ENCODE measurements around the gene ANKRD30B.
A peak's percentile ranks its signal among the peaks of the same experiment; 100 is the strongest.
"Not testable (repeated sequence)": the region's sequence is repeated elsewhere in the genome, so short reads cannot be mapped to it uniquely, and the experiment has no call there.

Gene ANKRD30B, protein sequence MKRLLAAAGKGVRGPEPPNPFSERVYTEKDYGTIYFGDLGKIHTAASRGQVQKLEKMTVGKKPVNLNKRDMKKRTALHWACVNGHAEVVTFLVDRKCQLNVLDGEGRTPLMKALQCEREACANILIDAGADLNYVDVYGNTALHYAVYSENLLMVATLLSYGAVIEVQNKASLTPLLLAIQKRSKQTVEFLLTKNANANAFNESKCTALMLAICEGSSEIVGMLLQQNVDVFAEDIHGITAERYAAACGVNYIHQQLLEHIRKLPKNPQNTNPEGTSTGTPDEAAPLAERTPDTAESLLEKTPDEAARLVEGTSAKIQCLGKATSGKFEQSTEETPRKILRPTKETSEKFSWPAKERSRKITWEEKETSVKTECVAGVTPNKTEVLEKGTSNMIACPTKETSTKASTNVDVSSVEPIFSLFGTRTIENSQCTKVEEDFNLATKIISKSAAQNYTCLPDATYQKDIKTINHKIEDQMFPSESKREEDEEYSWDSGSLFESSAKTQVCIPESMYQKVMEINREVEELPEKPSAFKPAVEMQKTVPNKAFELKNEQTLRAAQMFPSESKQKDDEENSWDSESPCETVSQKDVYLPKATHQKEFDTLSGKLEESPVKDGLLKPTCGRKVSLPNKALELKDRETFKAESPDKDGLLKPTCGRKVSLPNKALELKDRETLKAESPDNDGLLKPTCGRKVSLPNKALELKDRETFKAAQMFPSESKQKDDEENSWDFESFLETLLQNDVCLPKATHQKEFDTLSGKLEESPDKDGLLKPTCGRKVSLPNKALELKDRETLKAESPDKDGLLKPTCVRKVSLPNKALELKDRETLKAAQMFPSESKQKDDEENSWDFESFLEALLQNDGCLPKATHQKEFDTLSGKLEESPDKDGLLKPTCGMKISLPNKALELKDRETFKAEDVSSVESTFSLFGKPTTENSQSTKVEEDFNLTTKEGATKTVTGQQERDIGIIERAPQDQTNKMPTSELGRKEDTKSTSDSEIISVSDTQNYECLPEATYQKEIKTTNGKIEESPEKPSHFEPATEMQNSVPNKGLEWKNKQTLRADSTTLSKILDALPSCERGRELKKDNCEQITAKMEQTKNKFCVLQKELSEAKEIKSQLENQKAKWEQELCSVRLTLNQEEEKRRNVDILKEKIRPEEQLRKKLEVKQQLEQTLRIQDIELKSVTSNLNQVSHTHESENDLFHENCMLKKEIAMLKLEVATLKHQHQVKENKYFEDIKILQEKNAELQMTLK (N-terminal part only)

DNA sequence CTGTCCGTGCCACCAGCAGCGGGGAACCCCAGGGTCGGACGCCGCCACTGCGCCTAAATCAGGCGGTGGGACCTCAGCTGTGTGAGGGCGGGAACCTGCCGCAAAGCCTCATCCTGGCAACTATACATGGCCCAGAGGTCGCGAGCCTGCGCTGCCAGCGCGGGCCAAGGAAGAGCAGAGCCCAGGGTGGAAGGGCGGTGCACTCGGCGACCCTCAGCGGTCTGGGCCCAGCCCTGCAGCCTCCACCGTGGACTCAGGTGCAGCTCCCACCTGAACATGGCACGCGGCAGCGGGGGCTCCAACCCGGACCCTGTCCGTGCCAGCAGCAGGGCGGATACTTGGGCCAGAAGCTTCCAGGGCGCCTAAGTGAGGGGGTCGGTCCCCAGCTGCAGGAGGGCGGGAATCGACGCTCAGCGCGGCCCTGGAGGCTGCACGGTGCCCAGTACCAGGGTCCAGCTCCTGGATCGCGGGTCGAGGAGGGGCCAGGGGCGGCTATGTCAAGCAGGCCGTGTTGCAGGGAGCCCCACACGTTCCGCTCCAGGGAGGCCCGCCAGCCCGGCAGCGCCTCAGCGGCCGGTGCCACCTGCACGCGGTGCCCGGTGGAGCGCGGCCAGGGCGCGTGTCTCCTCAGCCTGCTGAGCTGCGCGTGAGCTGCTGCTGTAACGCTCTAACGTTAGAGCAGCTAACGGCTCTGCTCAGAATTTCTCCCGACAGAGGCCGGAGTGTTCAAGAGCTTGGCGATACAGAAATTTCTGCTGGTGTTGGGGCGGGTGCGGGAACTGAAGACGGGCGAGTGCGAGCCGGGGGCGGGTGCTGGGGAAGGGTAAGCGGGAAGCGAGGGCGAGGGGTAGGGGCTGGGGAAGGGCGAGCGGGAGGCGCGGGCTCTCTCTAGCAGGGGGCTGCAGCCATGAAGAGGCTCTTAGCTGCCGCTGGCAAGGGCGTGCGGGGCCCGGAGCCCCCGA, at the start of gene ANKRD30B:
ANKRD30B (plus strand) TSS at position 660 of the 962 bp plus-strand sequence; CDS start at position 908, 248 bp downstream.
- Histone ChIP-seq H3K4me3 (ENCODE audit: low read depth, low read length) (peak within 1 kb of the TSS; percentile 16; the same call in 1 of the 2 replicates), H3K27me3 (ENCODE audit: control insufficient read depth, insufficient read depth, low read length) (peaks cover 13% of the 10 kb centered on the region; the same call in 1 of the 2 replicates), H3K4me1 (ENCODE audit: control insufficient read depth, insufficient read depth, low read length) (no peaks in the 10 kb centered on the region), H3K27ac (ENCODE audit: low read depth, low read length) (no peak within 1 kb of the TSS), H3K9ac (ENCODE audit: low read length) (no peak within 1 kb of the TSS), H3K9me3 (ENCODE audit: control insufficient read depth, insufficient read depth, low read depth, low read length) (peaks cover 19% of the 10 kb centered on the region; the same call in 1 of the 2 replicates), H3K36me3 (ENCODE audit: control insufficient read depth, insufficient read depth, low read length) (no peaks in the 10 kb centered on the region)

- H3K4me3 ChIP-seq (ENCODE audit: low read depth, low read length); H3K9ac ChIP-seq (ENCODE audit: low read length); H3K9me3 ChIP-seq (ENCODE audit: control insufficient read depth, insufficient read depth, low read depth, low read length); H3K4me1 ChIP-seq (ENCODE audit: control insufficient read depth, insufficient read depth, low read length); H3K27me3 ChIP-seq (ENCODE audit: control insufficient read depth, insufficient read depth, low read length); H3K36me3 ChIP-seq (ENCODE audit: control insufficient read depth, insufficient read depth, low read length); H3K27ac ChIP-seq (ENCODE audit: low read depth, low read length): not testable (repeated sequence)
Observed at GRCh38 chr18:14701286-14702040, 46.5 kb upstream of the ANKRD30B start.

DNA sequence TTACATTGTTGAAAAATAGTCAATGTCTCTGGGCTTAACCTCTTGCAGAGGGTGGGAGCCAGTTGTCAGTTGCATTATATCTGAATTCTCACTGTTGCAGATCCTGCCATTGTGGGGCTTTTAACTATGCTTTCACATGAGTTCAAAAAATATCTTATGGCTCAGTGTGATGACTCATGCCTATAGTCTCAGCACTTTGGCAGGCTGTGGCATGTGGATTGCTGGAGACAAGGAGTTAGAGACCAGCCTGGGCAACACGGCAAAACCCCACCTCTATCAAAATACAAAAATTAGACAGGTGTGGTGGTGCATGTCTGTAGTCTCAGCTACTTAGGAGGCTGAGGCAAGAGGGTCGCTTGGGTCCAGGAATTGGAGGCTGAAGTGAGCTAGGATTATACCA, 38.2 kb upstream of the ANKRD30B start:
- H3K27me3 ChIP-seq (ENCODE audit: control insufficient read depth, insufficient read depth, low read length); H3K4me3 ChIP-seq (ENCODE audit: low read depth, low read length); H3K9ac ChIP-seq (ENCODE audit: low read length); H3K4me1 ChIP-seq (ENCODE audit: control insufficient read depth, insufficient read depth, low read length); H3K27ac ChIP-seq (ENCODE audit: low read depth, low read length); H3K36me3 ChIP-seq (ENCODE audit: control insufficient read depth, insufficient read depth, low read length): not testable (repeated sequence)
- peaks cover 12% of the 10 kb centered on the region; the same call in 1 of the 2 replicates for H3K9me3 ChIP-seq (ENCODE audit: control insufficient read depth, insufficient read depth, low read depth, low read length)

DNA sequence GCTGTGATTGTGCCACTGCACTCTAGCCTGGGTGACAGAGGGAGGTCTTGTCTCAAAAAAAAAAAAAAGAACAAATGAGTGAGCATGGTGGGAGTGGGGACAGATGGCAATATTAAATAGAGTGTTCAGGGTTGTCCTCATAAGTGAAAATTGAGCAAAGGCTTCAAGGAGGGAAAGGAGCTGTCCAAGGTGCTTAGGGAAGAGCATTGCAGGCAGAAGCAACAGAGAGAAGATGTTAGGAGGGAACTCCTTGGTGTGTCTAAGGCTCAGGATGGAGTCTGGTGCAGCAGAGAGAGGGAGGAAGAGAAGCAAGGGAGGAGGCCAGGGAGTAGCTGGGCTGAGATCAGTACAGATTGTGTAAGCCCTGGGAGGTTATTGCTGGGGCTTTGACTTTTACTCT, 26.4 kb upstream of the ANKRD30B start:
- H3K9me3 ChIP-seq (ENCODE audit: control insufficient read depth, insufficient read depth, low read depth, low read length); H3K4me1 ChIP-seq (ENCODE audit: control insufficient read depth, insufficient read depth, low read length); H3K27ac ChIP-seq (ENCODE audit: low read depth, low read length); H3K9ac ChIP-seq (ENCODE audit: low read length); H3K27me3 ChIP-seq (ENCODE audit: control insufficient read depth, insufficient read depth, low read length); H3K36me3 ChIP-seq (ENCODE audit: control insufficient read depth, insufficient read depth, low read length); H3K4me3 ChIP-seq (ENCODE audit: low read depth, low read length): not testable (repeated sequence)

DNA sequence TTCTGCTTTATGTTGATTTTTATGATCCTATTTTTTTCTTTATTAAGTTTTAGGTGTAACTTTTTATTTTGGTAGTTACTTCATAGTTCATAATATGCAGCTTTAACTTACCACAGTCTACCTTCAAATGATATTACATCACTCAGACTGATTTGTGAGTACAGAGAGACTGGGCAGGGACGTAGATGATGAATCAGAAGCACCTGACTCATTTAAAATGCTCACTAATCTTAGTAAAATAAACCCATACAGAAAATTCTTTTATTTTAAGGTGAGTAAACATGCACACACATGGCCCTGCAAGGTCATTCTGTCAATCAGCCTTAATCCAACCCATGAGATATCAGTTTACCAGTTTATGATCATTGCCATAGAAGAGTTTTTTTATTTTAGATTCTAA, 8.9 kb upstream of the ANKRD30B start:
- H3K27ac ChIP-seq (ENCODE audit: low read depth, low read length): not testable (repeated sequence)

GRCh38 chr18:14746897-14747296, 1.1 kb upstream of the ANKRD30B start:
- H3K36me3 ChIP-seq (ENCODE audit: control insufficient read depth, insufficient read depth, low read length): no peaks in the 10 kb centered on the region
- H3K4me3 ChIP-seq (ENCODE audit: low read depth, low read length): no peak overlapping the region
- H3K27me3 ChIP-seq (ENCODE audit: control insufficient read depth, insufficient read depth, low read length): peaks cover 13% of the 10 kb centered on the region; the same call in 1 of the 2 replicates
- H3K9ac ChIP-seq (ENCODE audit: low read length): no peak overlapping the region
- no peak overlapping the region for H3K27ac ChIP-seq (ENCODE audit: low read depth, low read length)
- H3K4me1 ChIP-seq (ENCODE audit: control insufficient read depth, insufficient read depth, low read length): no peaks in the 10 kb centered on the region
- peaks cover 19% of the 10 kb centered on the region; the same call in 1 of the 2 replicates for H3K9me3 ChIP-seq (ENCODE audit: control insufficient read depth, insufficient read depth, low read depth, low read length)

More for the DNA sequence above, 8.9 kb upstream of the ANKRD30B start:
- not testable (repeated sequence) for H3K9ac ChIP-seq (ENCODE audit: low read length); H3K9me3 ChIP-seq (ENCODE audit: control insufficient read depth, insufficient read depth, low read depth, low read length); H3K27me3 ChIP-seq (ENCODE audit: control insufficient read depth, insufficient read depth, low read length); H3K4me3 ChIP-seq (ENCODE audit: low read depth, low read length); H3K36me3 ChIP-seq (ENCODE audit: control insufficient read depth, insufficient read depth, low read length); H3K4me1 ChIP-seq (ENCODE audit: control insufficient read depth, insufficient read depth, low read length)

DNA sequence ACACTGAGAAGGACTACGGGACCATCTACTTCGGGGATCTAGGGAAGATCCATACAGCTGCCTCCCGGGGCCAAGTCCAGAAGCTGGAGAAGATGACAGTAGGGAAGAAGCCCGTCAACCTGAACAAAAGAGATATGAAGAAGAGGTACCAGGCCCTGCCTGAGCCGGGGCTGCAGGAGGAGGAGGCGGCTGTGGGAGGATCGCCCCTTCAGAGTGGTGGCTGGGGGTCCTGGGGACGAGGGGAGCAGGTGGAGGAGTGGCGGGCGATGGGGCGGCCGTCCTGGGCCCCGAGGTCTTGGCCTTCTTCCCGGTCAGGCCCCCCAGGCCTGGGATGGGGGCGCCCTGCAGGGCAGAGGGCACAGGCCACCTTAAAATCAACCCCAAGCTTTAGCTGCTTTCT, 524 bp downstream of the ANKRD30B start:
- Histone ChIP-seq H3K4me1 (ENCODE audit: control insufficient read depth, insufficient read depth, low read length) (no peaks in the 10 kb centered on the region), H3K27me3 (ENCODE audit: control insufficient read depth, insufficient read depth, low read length) (peaks cover 13% of the 10 kb centered on the region; the same call in 1 of the 2 replicates), H3K9ac (ENCODE audit: low read length) (no peak overlapping the region), H3K27ac (ENCODE audit: low read depth, low read length) (no peak overlapping the region), H3K9me3 (ENCODE audit: control insufficient read depth, insufficient read depth, low read depth, low read length) (peaks cover 15% of the 10 kb centered on the region; the same call in 1 of the 2 replicates), H3K4me3 (ENCODE audit: low read depth, low read length) (peak overlapping the region; percentile 16; the same call in 1 of the 2 replicates), H3K36me3 (ENCODE audit: control insufficient read depth, insufficient read depth, low read length) (no peaks in the 10 kb centered on the region)

DNA sequence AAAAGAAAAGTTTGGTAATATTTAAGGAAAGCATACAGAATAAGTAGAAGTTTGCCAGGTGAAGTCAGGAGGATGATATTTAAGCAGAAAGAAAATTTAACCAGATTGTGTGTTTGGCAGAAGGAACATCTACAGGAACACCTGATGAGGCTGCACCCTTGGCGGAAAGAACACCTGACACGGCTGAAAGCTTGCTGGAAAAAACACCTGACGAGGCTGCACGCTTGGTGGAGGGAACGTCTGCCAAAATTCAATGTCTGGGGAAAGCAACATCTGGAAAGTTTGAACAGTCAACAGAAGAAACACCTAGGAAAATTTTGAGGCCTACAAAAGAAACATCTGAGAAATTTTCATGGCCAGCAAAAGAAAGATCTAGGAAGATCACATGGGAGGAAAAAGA, 15.6 kb downstream of the ANKRD30B start:
- H3K27me3 ChIP-seq (ENCODE audit: control insufficient read depth, insufficient read depth, low read length); H3K4me1 ChIP-seq (ENCODE audit: control insufficient read depth, insufficient read depth, low read length); H3K27ac ChIP-seq (ENCODE audit: low read depth, low read length); H3K9ac ChIP-seq (ENCODE audit: low read length); H3K36me3 ChIP-seq (ENCODE audit: control insufficient read depth, insufficient read depth, low read length); H3K4me3 ChIP-seq (ENCODE audit: low read depth, low read length): not testable (repeated sequence)
- H3K9me3 ChIP-seq (ENCODE audit: control insufficient read depth, insufficient read depth, low read depth, low read length): peaks cover 22% of the 10 kb centered on the region; the same call in 1 of the 2 replicates

GRCh38 chr18:14767474-14767873, 19.5 kb downstream of the ANKRD30B start:
- Histone ChIP-seq H3K27ac (ENCODE audit: low read depth, low read length) (no peak overlapping the region), H3K4me1 (ENCODE audit: control insufficient read depth, insufficient read depth, low read length) (no peaks in the 10 kb centered on the region), H3K27me3 (ENCODE audit: control insufficient read depth, insufficient read depth, low read length) (no peaks in the 10 kb centered on the region), H3K9ac (ENCODE audit: low read length) (no peak overlapping the region), H3K9me3 (ENCODE audit: control insufficient read depth, insufficient read depth, low read depth, low read length) (peaks cover 21% of the 10 kb centered on the region; the same call in 1 of the 2 replicates), H3K4me3 (ENCODE audit: low read depth, low read length) (no peak overlapping the region), H3K36me3 (ENCODE audit: control insufficient read depth, insufficient read depth, low read length) (no peaks in the 10 kb centered on the region)

All from HUES6 (cell line).